Measurements from ENCODE around the gene KCNQ1.

KCNQ1 gene

GRCh38 chr11:2732940-2733628 is 288.3 kb downstream of the KCNQ1 start:
- DNase-seq (ENCODE audit: low read depth in 2 of 2), result no peak

DNA sequence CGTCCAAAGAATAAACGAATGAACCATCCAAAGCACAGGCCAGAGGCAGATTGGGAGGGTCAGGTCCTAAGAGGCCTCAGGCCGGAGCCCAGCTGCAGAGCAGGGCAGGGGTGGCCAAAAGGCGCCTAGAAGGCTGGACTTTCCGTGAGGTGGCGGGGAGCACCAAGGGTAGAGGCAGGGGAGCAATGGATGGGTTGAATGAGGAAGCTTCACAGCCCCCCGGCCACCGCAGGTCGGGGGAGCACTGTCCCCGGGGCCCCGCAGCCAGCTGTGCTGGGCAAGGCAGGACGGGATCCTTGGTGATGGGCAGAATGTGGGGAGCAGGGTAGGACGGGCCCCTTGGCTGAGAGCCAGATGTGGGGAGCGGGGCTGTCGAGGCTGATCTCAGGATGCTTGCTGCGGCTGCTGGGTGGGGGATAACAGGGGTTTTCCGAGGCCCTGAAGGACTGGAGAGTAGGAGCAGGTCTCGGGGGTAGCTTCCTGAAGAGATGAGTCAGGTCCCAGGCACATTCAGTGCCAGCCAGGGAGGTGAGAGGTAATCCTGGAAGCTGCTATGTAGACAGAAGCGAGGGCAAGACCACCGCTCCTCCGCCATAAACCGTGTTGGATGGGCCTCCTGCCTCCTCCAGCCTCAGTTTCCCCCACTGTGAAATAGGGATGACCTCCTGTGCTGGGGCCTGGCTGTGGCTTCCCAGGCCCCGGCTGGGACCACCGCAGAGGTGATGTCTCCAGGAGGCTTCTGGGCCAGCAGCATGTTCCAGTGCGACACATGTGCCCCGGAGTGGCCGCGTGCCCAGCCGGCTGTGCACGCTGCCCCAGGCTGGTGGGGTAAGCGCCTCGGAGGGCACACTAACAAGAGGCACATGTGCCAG is 289.6 kb downstream of the KCNQ1 start:
- DNase-seq (ENCODE audit: low read depth in 2 of 2), result no peak

DNA sequence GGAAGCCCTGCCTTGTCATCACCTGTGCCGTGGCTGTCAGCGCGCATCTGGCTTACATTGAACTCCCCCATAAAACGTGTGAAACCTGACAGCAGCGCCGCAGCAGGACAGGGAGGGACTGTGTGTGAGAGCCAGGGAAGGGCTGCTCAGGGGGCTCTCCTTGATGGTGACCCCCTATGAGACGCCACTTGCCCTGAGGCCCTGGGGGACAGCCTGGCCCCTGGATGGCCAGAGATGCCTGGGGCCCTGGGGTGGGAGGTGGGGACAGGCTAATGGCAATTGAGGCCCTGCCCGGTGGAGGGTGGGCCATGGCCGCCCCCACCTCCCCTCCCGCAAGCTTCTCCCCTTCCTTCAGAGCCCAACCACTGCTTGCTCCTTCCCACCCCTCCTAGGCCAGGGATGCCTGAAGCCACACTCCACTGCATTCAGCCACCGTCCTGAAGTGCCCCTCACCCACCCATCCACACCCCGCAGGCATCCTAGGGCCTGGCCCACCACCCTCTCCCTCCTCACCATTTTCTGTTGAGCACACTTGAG is 290.3 kb downstream of the KCNQ1 start:
- DNase-seq (ENCODE audit: low read depth in 2 of 2), result no peak

DNA sequence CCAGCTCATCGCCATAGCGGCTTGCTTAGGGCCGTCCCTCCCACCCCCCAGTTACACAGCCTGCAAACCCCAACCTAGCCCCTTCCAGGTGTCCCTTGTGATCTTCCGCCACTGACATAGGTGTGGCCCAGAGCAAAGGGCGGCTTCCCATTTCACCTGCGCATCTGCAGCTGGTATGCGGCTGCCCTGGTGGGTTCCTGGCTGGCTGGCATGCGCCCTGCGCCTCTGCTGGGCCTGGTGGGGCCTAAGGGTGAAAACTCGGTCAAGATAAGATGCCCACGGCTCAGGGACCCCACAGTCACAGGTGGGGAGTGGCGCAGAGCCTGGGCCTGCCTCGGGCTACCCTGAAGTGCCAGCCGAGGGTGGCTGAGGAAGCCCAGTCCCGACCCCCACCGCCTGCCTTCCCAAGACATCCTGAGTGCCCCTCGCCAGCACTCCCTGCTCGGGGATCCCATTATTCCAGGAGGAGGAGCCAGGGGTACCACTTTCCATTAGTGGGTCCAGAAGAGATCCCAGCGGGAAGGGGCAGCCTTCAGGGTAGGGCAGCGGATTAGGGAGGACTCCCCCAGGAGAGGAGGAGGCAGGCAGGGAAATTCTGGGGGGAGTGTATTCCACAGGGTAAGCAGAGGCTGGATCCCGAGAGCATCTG is 291.9 kb downstream of the KCNQ1 start:
- DNase-seq (ENCODE audit: low read depth in 2 of 2), result no peak

DNA sequence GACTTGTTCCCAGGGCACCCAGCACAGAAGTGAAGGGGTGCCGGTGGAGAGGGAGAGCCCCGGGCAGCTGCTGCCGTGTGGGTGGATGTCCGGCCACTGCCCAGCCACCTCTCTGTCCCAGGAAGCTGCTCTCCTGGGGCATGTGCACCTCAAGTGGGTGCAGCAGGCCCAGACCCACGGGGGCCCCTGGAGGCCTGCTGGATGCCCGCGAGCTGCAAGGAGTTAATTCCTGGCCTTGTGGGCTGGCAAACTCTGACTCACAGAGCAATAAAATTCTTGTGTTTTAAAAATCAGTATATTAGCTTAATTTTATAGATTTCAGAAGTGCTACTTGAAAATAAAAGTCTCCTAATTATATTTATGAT is 292.4 kb downstream of the KCNQ1 start:
- no peak for DNase-seq (ENCODE audit: low read depth in 2 of 2)

DNA sequence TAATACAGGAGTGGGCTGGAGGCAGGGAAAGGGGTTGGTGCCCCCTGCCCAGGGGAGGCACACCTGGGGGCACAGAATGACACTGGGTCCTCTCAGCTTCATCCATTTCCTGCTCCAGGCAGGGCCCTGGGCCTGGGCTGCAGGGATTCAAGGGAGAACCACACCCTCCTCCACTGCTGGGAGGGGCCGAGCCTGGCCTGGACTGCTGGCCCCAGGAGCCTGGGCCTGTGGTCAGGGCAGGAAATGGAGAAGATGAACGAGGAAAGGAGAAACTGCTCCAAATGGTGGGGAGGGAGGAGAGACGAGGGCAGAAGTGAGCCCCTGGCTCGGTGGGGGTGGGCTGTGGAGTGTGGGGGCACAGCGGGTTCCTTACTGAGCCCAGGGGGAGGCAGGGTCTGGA is 293.1 kb downstream of the KCNQ1 start:
- no peak for DNase-seq (ENCODE audit: low read depth in 2 of 2)

DNA sequence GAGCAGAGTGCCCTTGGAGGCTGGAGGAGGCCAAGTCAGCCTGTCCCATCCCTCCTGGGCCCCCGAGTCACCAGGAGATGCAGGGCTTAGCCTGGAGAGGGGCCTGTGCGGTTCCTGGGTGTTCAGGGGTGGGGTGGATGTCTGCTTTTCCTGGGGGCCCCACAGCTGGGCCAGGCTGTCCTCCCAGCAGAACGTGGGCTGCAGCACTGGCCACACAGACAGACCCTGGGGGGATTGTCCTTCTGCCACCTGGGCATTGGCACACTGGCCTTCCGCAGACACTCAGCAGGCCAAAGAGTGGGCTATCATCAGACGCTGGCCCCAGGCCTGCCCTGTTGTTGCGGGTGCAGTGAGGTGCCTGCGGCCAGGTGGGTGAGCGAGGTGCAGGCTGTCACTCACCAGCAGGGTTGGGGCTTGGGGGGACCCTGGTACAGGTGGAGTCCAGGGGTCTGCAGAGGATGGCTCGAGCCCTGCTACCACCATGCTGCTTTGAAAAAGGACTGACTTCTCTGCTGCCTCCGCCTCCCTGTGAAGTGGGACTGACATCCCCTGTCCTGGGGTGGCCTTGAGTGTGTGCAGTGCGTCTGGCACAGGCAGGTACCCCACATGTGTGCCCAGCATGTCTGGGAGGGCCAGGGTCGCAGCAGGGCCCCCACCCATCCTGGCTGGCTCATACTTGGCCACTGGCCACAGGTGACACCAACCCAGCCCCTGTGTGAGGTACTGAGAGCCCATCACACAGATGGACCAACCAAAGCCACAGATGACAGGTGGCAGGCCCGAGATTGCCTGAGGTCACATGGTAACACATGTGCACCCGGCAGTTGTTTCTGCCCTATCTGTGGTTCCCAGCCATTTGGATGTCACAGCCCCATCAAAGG is 294.0 kb downstream of the KCNQ1 start:
- DNase-seq (ENCODE audit: low read depth in 2 of 2), result no peak

DNA sequence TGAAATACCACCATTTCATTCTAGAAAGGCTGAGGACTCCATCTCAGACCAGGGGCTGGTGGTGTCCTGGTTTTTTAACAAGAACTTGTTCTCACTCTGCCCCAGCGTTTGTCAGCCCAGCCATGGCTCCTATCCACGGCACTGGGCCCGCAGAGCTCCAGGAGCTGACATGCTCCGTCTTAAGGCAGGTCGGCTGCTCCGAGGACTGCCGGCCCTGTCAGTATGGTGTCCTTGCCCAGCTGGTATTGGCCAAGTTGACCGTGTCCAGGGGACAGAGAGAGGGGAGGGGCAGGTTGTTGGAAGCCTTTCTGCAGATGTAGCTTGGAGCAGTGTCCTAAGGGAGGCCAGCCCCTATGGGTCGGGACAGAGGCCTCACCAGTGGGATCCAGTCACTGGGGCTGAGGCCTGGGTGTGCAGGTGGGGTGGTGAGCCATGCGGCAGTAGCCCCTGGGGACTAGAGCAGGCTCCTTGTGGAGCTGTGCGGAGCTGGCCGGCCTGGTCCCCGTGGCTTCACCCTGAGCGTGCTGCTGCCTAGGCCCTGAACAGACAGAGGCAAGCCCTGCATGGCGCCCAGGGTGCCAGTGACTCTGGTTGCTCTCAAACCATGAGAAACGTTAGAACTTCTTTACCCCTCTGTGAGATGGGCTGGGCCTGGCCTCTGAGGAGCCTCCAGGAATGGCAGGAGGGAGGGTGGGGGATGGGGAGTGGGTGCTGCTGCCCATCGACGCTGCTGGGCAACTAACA is 294.9 kb downstream of the KCNQ1 start:
- no peak for DNase-seq (ENCODE audit: low read depth in 2 of 2)

GRCh38 chr11:2740275-2740940 is 295.6 kb downstream of the KCNQ1 start:
- DNase-seq (ENCODE audit: low read depth in 2 of 2), result no peak

DNA sequence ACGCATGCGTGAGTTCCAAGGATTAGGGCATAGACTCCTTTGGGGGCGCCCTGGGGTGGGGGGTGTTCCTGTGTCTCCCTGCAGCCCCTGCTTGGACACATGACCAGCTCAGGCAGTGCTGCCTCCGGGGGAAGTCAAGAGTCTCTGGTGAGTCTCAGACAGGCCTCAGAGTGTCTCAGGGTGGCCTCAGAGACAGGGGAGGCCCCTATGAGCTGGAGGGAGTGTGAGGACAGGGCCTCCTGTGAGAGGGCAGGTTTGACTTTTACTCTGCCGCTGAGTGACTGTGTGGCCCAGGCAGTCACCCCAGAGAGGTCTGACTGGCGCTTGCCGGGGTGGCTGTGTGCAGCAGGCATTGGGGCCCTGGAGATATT is 296.2 kb downstream of the KCNQ1 start:
- DNase-seq (ENCODE audit: low read depth in 2 of 2), result no peak

DNA sequence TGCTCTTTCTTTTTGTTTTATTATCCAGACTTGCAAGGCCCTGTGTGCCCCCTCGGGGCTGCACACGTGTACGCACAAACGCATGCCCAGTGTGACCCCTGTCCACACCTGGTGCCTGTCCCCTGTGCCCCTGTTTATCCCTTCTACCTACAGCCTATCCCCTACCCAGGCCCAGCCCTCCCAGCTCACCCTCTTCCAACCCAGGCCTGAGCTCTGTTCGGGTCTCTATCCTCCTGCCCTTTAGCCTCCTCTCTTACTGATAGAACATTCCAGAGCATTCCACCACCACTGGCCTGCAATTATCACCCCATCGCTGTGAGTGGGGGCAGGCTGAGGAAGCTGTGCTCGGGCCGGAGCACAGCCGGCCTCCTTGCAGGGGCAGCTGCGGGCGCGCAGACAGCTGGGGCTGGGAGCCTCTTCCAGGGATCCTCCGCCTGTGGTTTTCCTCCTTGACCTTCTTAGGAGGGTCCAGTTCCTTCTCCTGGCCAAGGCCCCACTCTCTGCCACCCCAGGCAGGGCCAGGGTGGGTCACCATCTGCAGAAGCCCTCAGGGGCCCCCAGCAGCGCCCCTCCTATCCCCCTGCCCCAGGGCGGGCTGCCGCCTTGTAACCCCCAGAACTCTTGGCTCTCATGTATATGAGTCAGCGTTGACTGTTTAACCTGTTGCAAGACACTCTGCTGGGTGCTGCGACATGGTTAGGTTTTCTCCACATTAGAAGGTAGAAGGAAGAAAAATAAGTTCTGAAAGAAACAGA is 296.7 kb downstream of the KCNQ1 start:
- DNase-seq (ENCODE audit: low read depth in 2 of 2), result no peak

- no peak for DNase-seq (ENCODE audit: low read depth in 2 of 2)
Measured at GRCh38 chr11:2742201-2742600, 297.4 kb downstream of the KCNQ1 start.

GRCh38 chr11:2742611-2743426 is 298.0 kb downstream of the KCNQ1 start:
- DNase-seq (ENCODE audit: low read depth in 2 of 2), result no peak

GRCh38 chr11:2743427-2744110 is 298.8 kb downstream of the KCNQ1 start:
- DNase-seq (ENCODE audit: low read depth in 2 of 2), result no peak

DNA sequence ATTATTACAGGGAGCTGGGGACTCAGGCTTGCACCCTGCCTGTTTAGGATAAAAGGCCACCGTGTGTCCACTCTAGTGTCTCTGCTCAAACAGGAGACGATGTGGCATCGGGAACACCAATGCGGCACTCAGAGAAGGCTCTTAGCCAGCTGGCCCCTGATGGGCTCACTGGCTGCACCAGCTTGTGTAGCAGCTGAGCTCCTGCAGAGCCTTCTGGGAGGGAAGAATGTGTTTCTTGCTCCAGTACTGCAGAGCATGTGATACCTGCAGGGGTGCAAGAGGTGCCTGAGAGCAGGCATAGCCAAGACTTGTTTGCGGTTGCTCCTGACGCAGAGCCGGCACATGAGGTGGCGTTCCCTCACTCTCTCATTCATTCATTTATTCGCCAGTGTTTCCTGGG is 299.4 kb downstream of the KCNQ1 start:
- DNase-seq (ENCODE audit: low read depth in 2 of 2), result no peak

DNA sequence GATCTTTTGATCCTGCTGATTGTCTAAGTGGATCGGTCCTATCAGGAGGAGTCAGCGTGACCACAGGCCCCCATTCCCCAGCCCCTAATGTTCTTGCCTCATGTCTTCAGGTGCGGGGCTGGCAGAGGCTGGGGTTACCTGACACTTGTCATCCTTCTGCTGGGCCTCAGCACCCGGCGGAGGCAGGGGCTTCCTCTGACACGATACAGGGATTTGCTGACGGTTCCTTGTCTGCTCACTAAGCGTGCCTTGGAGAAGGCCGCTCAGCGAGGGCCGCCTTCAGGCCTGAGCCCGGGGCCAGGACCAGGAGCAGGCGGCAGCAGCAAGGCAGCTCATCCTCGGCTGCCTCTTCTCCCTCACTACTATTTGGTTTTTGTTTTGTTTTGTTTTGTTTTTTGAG is 300.7 kb downstream of the KCNQ1 start:
- DNase-seq (ENCODE audit: low read depth in 2 of 2), result no peak

DNA sequence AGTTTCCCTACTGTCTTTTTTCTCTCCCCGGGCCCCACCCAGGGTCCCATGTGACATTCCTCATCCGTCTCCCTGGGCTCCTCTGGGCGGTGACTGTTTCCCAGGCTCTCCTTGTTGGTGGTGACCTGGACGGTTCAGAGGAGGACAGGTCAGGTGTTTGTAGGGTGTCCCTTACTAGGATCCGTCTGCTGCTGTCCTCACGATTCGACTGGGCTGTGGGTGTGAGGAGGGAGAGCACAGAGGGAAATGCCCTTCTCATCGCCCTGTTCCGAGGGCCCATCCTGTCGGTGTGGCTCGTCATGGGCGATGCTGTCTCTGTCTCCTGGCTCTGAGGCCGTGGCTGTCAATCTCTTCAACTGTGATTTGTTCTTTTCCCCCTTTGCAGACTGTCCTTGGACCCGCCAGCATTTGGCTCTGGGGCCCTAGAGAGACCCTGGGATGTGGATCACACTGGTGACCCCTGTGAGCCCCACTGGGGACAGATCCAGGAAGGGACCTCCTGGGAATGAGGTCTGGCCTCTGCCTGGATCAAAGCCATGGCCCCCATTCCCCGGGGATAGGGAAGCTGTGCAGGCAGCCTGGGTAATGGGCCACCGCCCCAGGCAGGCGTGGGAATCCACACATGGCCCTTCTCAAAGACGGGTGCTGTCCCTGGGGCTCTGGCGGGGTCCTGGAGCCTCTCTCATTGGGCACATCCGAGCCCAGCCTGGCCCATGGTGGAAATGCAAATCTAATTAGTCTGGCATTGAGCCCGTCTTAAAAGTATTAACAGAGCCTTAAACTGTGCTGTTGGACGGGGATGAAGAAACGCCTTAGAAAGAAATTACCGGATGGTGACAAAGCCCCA is 301.8 kb downstream of the KCNQ1 start:
- no peak for DNase-seq (ENCODE audit: low read depth in 2 of 2)

Data from stimulated activated CD4-positive, alpha-beta T cell treated with anti-CD3 and anti-CD28 coated beads, Interleukin-4, amount 100 ng/mL, for 48 hours (primary cell).